ENCODE data around the gene BTG1. TPM values are rescaled to one million over a fixed set of nuclear protein-coding genes. Genes with fewer than 3 reads are reported as not detected.

The BTG1 gene
- total RNA-seq, 1 experiment from 2014 or later = 29.8 TPM

DNA sequence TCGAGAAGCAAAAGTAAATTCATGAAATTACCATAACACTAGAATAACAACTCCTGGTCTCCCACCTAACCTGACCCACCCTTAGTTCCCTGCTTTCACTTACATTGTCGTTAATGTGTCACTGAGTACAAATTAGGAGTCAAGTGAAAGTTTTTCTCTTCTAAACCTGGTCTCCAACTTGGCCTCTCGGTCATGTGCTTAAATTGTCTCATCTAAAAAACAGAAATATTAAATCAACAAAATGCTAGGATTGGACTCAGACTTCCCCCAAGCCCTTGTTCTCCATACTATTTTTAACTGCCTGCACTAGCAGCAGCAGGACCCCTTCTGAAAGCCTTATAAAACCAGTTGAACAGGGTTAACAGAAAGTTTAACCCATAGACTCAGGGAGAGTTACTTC lies 1.8 kb upstream of the BTG1 start:
- Histone ChIP-seq H3K36me3 (ENCODE audit: low read depth, low read length) (peaks cover 17% of the 10 kb centered on the region), H3K4me3 (ENCODE audit: low read length) (no peak overlapping the region), H4K20me1 (ENCODE audit: low read length) (peaks cover 28% of the 10 kb centered on the region), H3K79me2 (ENCODE audit: low read length) (peaks cover 31% of the 10 kb centered on the region), H3K27me3 (ENCODE audit: low read length) (no peaks in the 10 kb centered on the region), H3K27ac (ENCODE audit: low read length) (no peak overlapping the region), H3K4me2 (ENCODE audit: low read length) (peak overlapping the region; percentile 87), H3K9ac (ENCODE audit: low read length) (no peak overlapping the region), H3K9me3 (ENCODE audit: low read length) (no peaks in the 10 kb centered on the region), H3F3A (ENCODE audit: low read length, unreplicated experiment) (no peaks in the 10 kb centered on the region), H3K9me2 (replicated peaks; ENCODE audit: low read length) (no peaks in the 10 kb centered on the region), H3K4me1 (ENCODE audit: insufficient read depth, low read length) (peaks cover 13% of the 10 kb centered on the region), H2AFZ (ENCODE audit: low read length) (no peak overlapping the region)
- ATAC-seq (no peak), DNase-seq (no peak)
- no TSS peak for BruUV-seq (replicated peaks)
- TF ChIP-seq, protein P1, sequence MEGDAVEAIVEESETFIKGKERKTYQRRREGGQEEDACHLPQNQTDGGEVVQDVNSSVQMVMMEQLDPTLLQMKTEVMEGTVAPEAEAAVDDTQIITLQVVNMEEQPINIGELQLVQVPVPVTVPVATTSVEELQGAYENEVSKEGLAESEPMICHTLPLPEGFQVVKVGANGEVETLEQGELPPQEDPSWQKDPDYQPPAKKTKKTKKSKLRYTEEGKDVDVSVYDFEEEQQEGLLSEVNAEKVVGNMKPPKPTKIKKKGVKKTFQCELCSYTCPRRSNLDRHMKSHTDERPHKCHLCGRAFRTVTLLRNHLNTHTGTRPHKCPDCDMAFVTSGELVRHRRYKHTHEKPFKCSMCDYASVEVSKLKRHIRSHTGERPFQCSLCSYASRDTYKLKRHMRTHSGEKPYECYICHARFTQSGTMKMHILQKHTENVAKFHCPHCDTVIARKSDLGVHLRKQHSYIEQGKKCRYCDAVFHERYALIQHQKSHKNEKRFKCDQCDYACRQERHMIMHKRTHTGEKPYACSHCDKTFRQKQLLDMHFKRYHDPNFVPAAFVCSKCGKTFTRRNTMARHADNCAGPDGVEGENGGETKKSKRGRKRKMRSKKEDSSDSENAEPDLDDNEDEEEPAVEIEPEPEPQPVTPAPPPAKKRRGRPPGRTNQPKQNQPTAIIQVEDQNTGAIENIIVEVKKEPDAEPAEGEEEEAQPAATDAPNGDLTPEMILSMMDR (conservative IDR thresholded peaks at IDR 0.05; ENCODE audit: low read depth, low read length) = no peak
- ChIA-PET CTCF (no interaction called here), POLR2A (ENCODE audit: unreplicated experiment) (no interaction called here)
- intact Hi-C loops (cut with micrococcal nuclease) = loop anchor here (5.0 kb wide), 1 partner anchor 275 kb away; no protein-coding TSS in a partner anchor

DNA sequence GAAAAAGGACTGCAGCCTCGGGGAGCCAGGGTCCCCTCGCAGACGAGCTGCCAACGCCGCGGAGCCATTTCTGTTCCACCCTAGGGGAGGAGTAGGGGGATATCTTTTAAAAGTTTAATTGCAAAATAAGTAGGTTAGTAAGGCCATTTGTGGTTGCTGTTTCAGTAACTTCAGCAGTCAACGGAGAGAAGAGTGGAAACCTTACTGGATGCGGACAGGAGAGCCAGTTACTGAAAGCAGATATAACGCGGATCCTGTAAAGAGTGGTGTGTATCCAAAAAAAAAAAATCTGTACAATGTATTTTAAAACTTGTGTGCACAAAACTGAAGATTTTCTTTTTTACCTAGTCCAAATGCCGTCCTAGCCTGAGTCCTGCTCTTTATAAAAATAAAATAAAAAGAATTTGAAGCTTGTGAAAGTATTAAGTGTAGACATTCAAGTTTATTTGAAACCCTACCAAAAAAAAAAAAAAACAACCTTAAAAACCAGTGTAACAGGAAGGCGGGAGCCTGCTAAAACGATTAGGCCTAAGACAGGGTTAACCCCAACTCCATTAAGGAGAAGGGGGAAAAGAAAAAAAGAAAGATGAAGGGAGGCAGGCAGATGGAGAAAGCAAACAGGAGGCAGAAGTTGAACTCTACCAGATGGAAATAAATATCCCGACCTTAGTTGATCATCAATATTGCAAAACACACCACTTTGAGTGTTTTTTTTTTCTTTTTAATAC lies 1.0 kb upstream of the BTG1 start:
- Histone ChIP-seq H3K9me3 (ENCODE audit: low read length) (no peaks in the 10 kb centered on the region), H2AFZ (ENCODE audit: low read length) (peak overlapping the region; percentile 89), H3K27me3 (ENCODE audit: low read length) (no peaks in the 10 kb centered on the region), H3K79me2 (ENCODE audit: low read length) (peaks cover 40% of the 10 kb centered on the region), H3K4me2 (ENCODE audit: low read length) (peak overlapping the region; percentile 87), H4K20me1 (ENCODE audit: low read length) (peaks cover 36% of the 10 kb centered on the region), H3K9me2 (replicated peaks; ENCODE audit: low read length) (no peaks in the 10 kb centered on the region), H3K27ac (ENCODE audit: low read length) (peak overlapping the region; percentile 38), H3K4me3 (ENCODE audit: low read length) (peak overlapping the region; percentile 79), H3K9ac (ENCODE audit: low read length) (peak overlapping the region; percentile 63), H3F3A (ENCODE audit: low read length, unreplicated experiment) (no peaks in the 10 kb centered on the region), H3K4me1 (ENCODE audit: insufficient read depth, low read length) (peaks cover 13% of the 10 kb centered on the region), H3K36me3 (ENCODE audit: low read depth, low read length) (peaks cover 25% of the 10 kb centered on the region)
- CTCF ChIA-PET = interaction anchor here (0.5 to 2.4 kb wide), 3 partner anchors 109 to 793 kb away, joined by 3 to 13 read pairs (median 4); no protein-coding TSS in a partner anchor
- TSS peak; percentile 60 for BruUV-seq (replicated peaks)
- ATAC-seq (no peak), DNase-seq (no peak)
- intact Hi-C loops (cut with micrococcal nuclease) = loop anchor here (1.0 to 5.0 kb wide), 3 partner anchors 262 to 424 kb away; no protein-coding TSS in a partner anchor
- POLR2A ChIA-PET (ENCODE audit: unreplicated experiment) = interaction anchor here (0.5 to 1.4 kb wide), 17 partner anchors 10 to 765 kb away, joined by 3 to 16 read pairs (median 4); no protein-coding TSS in a partner anchor
- TF ChIP-seq EZH2phosphoT487 (IDR thresholded peaks at IDR 0.05; ENCODE audit: borderline replicate concordance, low read length) (no peak), EZH2 (IDR thresholded peaks at IDR 0.05; ENCODE audit: low read length, unreplicated experiment) (no peak)
- TF ChIP-seq, protein P1 (conservative IDR thresholded peaks at IDR 0.05; ENCODE audit: low read depth, low read length) = no peak

DNA sequence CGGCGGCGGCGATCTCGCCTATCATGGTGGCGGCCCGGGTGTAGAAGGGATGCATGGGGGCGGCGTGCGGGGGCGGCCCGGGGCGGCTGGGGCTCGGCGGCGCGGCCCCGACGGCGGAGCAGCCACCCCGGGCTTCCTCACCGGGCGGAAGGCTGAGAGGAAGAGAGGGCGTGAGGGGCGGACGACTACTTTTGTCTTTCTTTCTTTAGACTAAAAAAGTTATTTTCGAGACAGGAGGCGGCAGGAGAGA lies 240 bp downstream of the BTG1 start:
- intact Hi-C loops (cut with micrococcal nuclease) = loop anchor here (2.0 to 5.0 kb wide), 3 partner anchors 65 to 327 kb away; no protein-coding TSS in a partner anchor
- Histone ChIP-seq H3K27ac (ENCODE audit: low read length) (peak overlapping the region; percentile 73), H3K4me3 (ENCODE audit: low read length) (peak overlapping the region; percentile 87), H3K4me2 (ENCODE audit: low read length) (peak overlapping the region; percentile 84), H4K20me1 (ENCODE audit: low read length) (peaks cover 49% of the 10 kb centered on the region), H2AFZ (ENCODE audit: low read length) (no peak overlapping the region), H3K9ac (ENCODE audit: low read length) (peak overlapping the region; percentile 87), H3K4me1 (ENCODE audit: insufficient read depth, low read length) (peaks cover 13% of the 10 kb centered on the region), H3K36me3 (ENCODE audit: low read depth, low read length) (peaks cover 36% of the 10 kb centered on the region), H3K27me3 (ENCODE audit: low read length) (no peaks in the 10 kb centered on the region), H3K9me2 (replicated peaks; ENCODE audit: low read length) (no peaks in the 10 kb centered on the region), H3K9me3 (ENCODE audit: low read length) (no peaks in the 10 kb centered on the region), H3K79me2 (ENCODE audit: low read length) (peaks cover 52% of the 10 kb centered on the region), H3F3A (ENCODE audit: low read length, unreplicated experiment) (no peaks in the 10 kb centered on the region)
- DNase-seq (no peak), ATAC-seq (peak; percentile 0; the same call in 1 of the 2 replicates)
- ChIA-PET CTCF (interaction anchor here (0.9 to 2.4 kb wide), 3 partner anchors 99 to 763 kb away, joined by 3 to 13 read pairs (median 4); no protein-coding TSS in a partner anchor), POLR2A (ENCODE audit: unreplicated experiment) (interaction anchor here (0.5 to 1.4 kb wide), 23 partner anchors 9 to 732 kb away, joined by 3 to 16 read pairs (median 5); no protein-coding TSS in a partner anchor)
- no peak for TF ChIP-seq EZH2phosphoT487 (IDR thresholded peaks at IDR 0.05; ENCODE audit: borderline replicate concordance, low read length)
- no peak for TF ChIP-seq EZH2 (IDR thresholded peaks at IDR 0.05; ENCODE audit: low read length, unreplicated experiment)
- TF ChIP-seq, protein P1 (conservative IDR thresholded peaks at IDR 0.05; ENCODE audit: low read depth, low read length) = no peak
- no TSS peak for BruUV-seq (replicated peaks)
